HepG2 (cell line): Measurements from ENCODE around the gene IPO9. TPM values are rescaled to one million over a fixed set of nuclear protein-coding genes. Genes with fewer than 3 reads are reported as not detected.

Source experiments
- ATAC-seq: fragments of 200-7000 bp; cut with Tn5 transposase; 3 replicates; pipeline ENCODE4 v1.9.1; 2020; ENCODE audit warnings: mild to moderate bottlenecking, moderate library complexity
- BruUV-seq: library from RNA; stranded (reverse); fragments of 400-500 nt; replicated peaks from 2 replicates; lab custom pipeline; 2021; lab: Mats Ljungman, UMichigan
- CTCF ChIA-PET: fragments of 300-600 bp; formaldehyde crosslinking; extraction: SDS; loops from one replicate; lab custom pipeline; 2021; ENCODE audit warnings: low total read pairs, inconsistent platforms, low intra/inter-chr PET ratio; lab: Yijun Ruan, JAX
- POLR2A ChIA-PET: fragments of 350-600 bp; sonication (Branson Sonifier 250); formaldehyde crosslinking; loops from one replicate; lab custom pipeline; 2020; ENCODE audit warnings: antibody characterized with exemption, inconsistent platforms; lab: Yijun Ruan, JAX
- DNase-seq: peaks from one replicate; pipeline ENCODE4 v3.0.0-alpha.2; 2015; ENCODE audit warnings: low spot score
- FAIRE-seq: peaks from 3 replicates; lab custom pipeline; 2011; peaks lifted over from hg19 to GRCh38; lab: Jason Lieb, UNC
- H2AFZ ChIP-seq: one replicate; pipeline ENCODE4 v1.6.1; 2011; ENCODE audit warnings: low read length, inconsistent platforms
- H3K27ac ChIP-seq: fragments of 300-600 bp; 3 replicates; pipeline ENCODE4 v1.8.0; 2011; ENCODE audit warnings: mixed run types, mild to moderate bottlenecking, mixed read lengths, low read length, inconsistent platforms; ENCODE audit not compliant: insufficient read depth; ENCODE audit errors: extremely low read length
- H3K27me3 ChIP-seq, 2 experiments: fragments of 200-600 bp in 1 of 2; 2 replicates in 1 of 2; 3 replicates in 1 of 2; pipeline versions ENCODE4 v1.6.0 to v1.8.0; 2011; ENCODE audit warnings: low read length in 2 of 2, mild to moderate bottlenecking in 2 of 2, moderate library complexity in 2 of 2, inconsistent platforms in 1 of 2; ENCODE audit not compliant: insufficient read depth in 2 of 2, control insufficient read depth in 1 of 2
- H3K36me3 ChIP-seq, 2 experiments: fragments of 200-600 bp in 1 of 2; replicated peaks in 1 of 2; 2 replicates in 1 of 2; 3 replicates in 1 of 2; pipeline versions ENCODE4 v1.5.1 to v1.8.0; 2011; ENCODE audit warnings: low read length in 2 of 2, inconsistent platforms in 1 of 2; ENCODE audit not compliant: insufficient read depth in 2 of 2, control insufficient read depth in 1 of 2
- H3K4me1 ChIP-seq: 2 replicates; pipeline ENCODE4 v1.5.1; 2012; ENCODE audit warnings: low read length, inconsistent platforms; ENCODE audit not compliant: insufficient read depth
- H3K4me2 ChIP-seq: 2 replicates; pipeline ENCODE4 v1.6.0; 2011; ENCODE audit warnings: low read depth, low read length, inconsistent platforms
- H3K4me3 ChIP-seq, 3 experiments: fragments of 200-600 bp in 1 of 3; sonication (generic), shearing (Covaris generic) in 1 of 3; replicated peaks in 1 of 3; 2 replicates each; pipeline ENCODE4 v1.5.1; 2011 to 2016; ENCODE audit warnings: low read length in 3 of 3, inconsistent platforms in 2 of 3, low read depth in 2 of 3, mild to moderate bottlenecking in 2 of 3, control low read depth in 1 of 3, mixed read lengths in 1 of 3; ENCODE audit not compliant: insufficient read depth in 1 of 3
- H3K79me2 ChIP-seq: one replicate; pipeline ENCODE4 v1.6.1; 2011; ENCODE audit warnings: low read length, inconsistent platforms; ENCODE audit not compliant: insufficient read depth
- H3K9ac ChIP-seq: 2 replicates; pipeline ENCODE4 v1.6.0; 2011; ENCODE audit warnings: mild to moderate bottlenecking, low read depth, low read length, inconsistent platforms; ENCODE audit not compliant: insufficient read depth
- H3K9me3 ChIP-seq: 2 replicates; pipeline ENCODE4 v1.5.1; 2012; ENCODE audit warnings: mild to moderate bottlenecking, low read length
- H4K20me1 ChIP-seq: 2 replicates; pipeline ENCODE4 v1.6.0; 2011; ENCODE audit warnings: inconsistent platforms, mild to moderate bottlenecking, low read length, moderate library complexity; ENCODE audit not compliant: insufficient read depth
- ASH2L ChIP-seq: fragments of 300-600, 200-600 bp; sonication (generic); IDR thresholded peaks from 2 replicates; pipeline ENCODE4 v1.7.0; 2017; ENCODE audit warnings: low read depth, mild to moderate bottlenecking, moderate library complexity, mixed read lengths, low read length; ENCODE audit not compliant: insufficient read length
- DNMT3B ChIP-seq: conservative IDR thresholded peaks from 2 replicates; pipeline ENCODE4 v1.6.1; 2016; ENCODE audit warnings: missing biosample characterization, control low read depth
- PAWR ChIP-seq: sonication (generic); formaldehyde crosslinking; IDR thresholded peaks from 2 replicates; pipeline ENCODE4 v1.4.0; 2020; ENCODE audit warnings: missing genetic modification reagents, mild to moderate bottlenecking, borderline replicate concordance
- RELA ChIP-seq: sonication (generic); formaldehyde crosslinking; IDR thresholded peaks from 2 replicates; pipeline ENCODE4 v1.4.0; 2020; ENCODE audit warnings: missing genetic modification reagents
- U2AF1 ChIP-seq: fragments of 200-400 bp; formaldehyde crosslinking; optimal IDR thresholded peaks from 2 replicates; pipeline ENCODE3; 2017; ENCODE audit warnings: mild to moderate bottlenecking, low read depth, low read length
- ZFAT ChIP-seq: sonication (generic); formaldehyde crosslinking; conservative IDR thresholded peaks from 2 replicates; pipeline ENCODE4 v1.8.1; 2023; ENCODE audit warnings: missing genetic modification reagents, inconsistent platforms
- ZIK1 ChIP-seq: sonication (generic); formaldehyde crosslinking; IDR thresholded peaks from 2 replicates; pipeline ENCODE4 v1.5.0; 2020; ENCODE audit warnings: mild to moderate bottlenecking, low read depth, missing genetic modification reagents, borderline replicate concordance
- ZNF577 ChIP-seq: sonication (generic); formaldehyde crosslinking; IDR thresholded peaks from 2 replicates; pipeline ENCODE4 v1.4.0; 2020; ENCODE audit warnings: mild to moderate bottlenecking, low read depth, missing genetic modification reagents, borderline replicate concordance
- ZNF737 ChIP-seq: sonication (generic); formaldehyde crosslinking; IDR thresholded peaks from 2 replicates; pipeline ENCODE4 v1.5.0; 2020; ENCODE audit warnings: missing genetic modification reagents, mild to moderate bottlenecking, borderline replicate concordance
- ZNF891 ChIP-seq: sonication (generic); formaldehyde crosslinking; IDR thresholded peaks from 2 replicates; pipeline ENCODE4 v1.5.0; 2020; ENCODE audit warnings: mild to moderate bottlenecking, missing genetic modification reagents
- WGBS: methylation state at CpG from one replicate; pipeline ENCODE4 v1.1.6; 2017; ENCODE audit warnings: low lambda C conversion rate; 5-methylcytosine and 5-hydroxymethylcytosine counted together
- in situ Hi-C: cut with HindIII; loops from 2 replicates; pipeline ENCODE4 v1.10.0; 2017; ENCODE audit warnings: low pct_unique_long_range_greater_than_20kb; ENCODE audit not compliant: extremely low pct_ligation_motif_present
- intact Hi-C: fragments of 100-400 bp; cut with micrococcal nuclease; formaldehyde crosslinking; loops from one replicate; pipeline ENCODE4 v1.10.0; 2022; ENCODE audit not compliant: unreplicated experiment
- polyA plus RNA-seq, 8 experiments: library from polyadenylated mRNA; depleted of rRNA in 3 of 8; stranded (reverse) in 7 of 8; unstranded in 1 of 8; fragments of >200 nt; fragmentation: Illumina TruSeq in 4 of 8; extraction: Trizol in 4 of 8; gene quantifications; 2 replicates each; pipeline versions ENCODE4 v1.2.1 to v1.2.3, GENCODE V29; 2011 to 2016; ENCODE audit warnings: low read depth in 4 of 8, missing spikeins in 1 of 8, mixed read lengths in 1 of 8; ENCODE audit not compliant: insufficient read depth in 1 of 8
- total RNA-seq, 5 experiments: library from RNA; depleted of rRNA; stranded (reverse); fragments of >200 nt; fragmentation: Illumina TruSeq; extraction: Trizol; gene quantifications; 2 replicates each; pipeline ENCODE4 v1.2.3, GENCODE V29; 2016; ENCODE audit warnings: low read depth in 1 of 5
- TF ChIP-seq, protein P1 (sequence below): sonication (generic); formaldehyde crosslinking; IDR thresholded peaks from 2 replicates; pipeline ENCODE4 v1.8.0; 2023; ENCODE audit warnings: mild to moderate bottlenecking, missing genetic modification reagents

IPO9 gene
- total and polyA plus RNA-seq, 2 of the 13 experiments (the other 11 are each of a cell fraction or from before 2014, with no cell fraction given) = 31.0 to 34.8 TPM

DNA sequence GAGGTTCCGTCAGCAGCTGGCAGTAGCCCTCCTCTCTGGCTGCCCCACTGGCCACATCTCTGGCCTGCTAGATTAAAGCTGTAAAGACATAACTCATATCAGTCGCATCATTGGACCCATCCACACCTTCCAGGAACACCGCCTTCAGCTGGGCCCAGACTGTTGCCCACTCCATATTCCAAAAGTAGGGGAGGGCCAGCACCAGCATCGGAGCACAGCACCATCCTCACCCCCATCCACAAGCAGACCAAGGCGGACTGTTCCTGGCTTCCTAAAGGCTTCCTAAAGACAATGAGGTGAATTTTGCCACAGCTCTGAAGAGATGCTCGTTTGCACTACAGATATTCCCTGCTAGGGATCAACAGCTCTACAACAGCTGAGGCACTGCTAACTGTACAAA lies 63.3 kb downstream of the IPO9 start (continued):
- TF ChIP-seq ZNF891 (CRISPR knock-in tag) (no peak), ZNF737 (CRISPR knock-in tag) (no peak), ZIK1 (CRISPR knock-in tag) (no peak), ASH2L (no peak), DNMT3B (CRISPR knock-in tag) (no peak), PAWR (no peak)

DNA sequence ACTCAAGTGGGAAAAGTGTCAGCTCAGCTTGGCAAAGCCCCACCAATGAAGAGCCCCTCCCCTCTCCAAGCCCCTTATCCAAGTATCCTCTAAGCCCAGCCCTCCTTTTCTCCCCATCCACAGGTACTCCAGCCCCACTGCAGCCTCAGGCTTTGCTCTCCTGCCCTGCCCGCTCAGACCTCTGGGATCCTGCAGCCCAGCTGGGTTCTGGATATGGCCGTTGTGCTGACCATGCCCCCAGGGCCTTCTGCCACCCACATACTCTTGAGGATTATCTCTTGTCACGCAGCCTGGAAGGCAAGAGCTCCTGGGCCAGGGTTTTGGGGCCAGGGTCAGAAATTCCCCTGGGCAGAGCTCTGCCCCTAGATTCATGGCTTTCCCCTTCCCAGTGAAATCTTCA lies 64.5 kb downstream of the IPO9 start:
- Histone ChIP-seq H3K27ac (no peak overlapping the region), H3K9ac (no peak overlapping the region), H3K27me3 (peaks cover 4 to 21% of the 10 kb centered on the region in 2 experiments; a peak in 3 of 5 replicates), H2AFZ (no peak overlapping the region)
- intact Hi-C loops = loop anchor here (10.0 kb wide), 1 partner anchor 221 kb away; no protein-coding TSS in a partner anchor
- POLR2A ChIA-PET = interaction anchor here (1.2 kb wide), 1 partner anchor 117 kb away, joined by 3 read pairs; the partner anchor contains the start of gene ELF3
- FAIRE-seq = no peak
- TF ChIP-seq ZFAT (CRISPR knock-in tag) (no peak), ZNF577 (CRISPR knock-in tag) (no peak), RELA (CRISPR knock-in tag) (no peak), U2AF1 (no peak)
- TF ChIP-seq, protein P1, sequence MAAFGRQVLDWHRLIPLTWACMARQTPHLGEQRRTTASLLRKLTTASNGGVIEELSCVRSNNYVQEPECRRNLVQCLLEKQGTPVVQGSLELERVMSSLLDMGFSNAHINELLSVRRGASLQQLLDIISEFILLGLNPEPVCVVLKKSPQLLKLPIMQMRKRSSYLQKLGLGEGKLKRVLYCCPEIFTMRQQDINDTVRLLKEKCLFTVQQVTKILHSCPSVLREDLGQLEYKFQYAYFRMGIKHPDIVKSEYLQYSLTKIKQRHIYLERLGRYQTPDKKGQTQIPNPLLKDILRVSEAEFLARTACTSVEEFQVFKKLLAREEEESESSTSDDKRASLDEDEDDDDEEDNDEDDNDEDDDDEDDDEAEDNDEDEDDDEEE (CRISPR knock-in tag) = no peak
- TF ChIP-seq, all 625 proteins: peak for 0
- no peak overlapping the region for H3K4me2 ChIP-seq
- DNase-seq (no peak), ATAC-seq (no peak)
- CTCF ChIA-PET = no interaction called here
- no peaks in the 10 kb centered on the region for H3K79me2 ChIP-seq
- no peaks in the 10 kb centered on the region for H3K9me3 ChIP-seq
- WGBS = 9% methylated on average over 2 of the region's 3 CpGs
- no peak overlapping the region for H3K4me3 ChIP-seq
- no TSS peak for BruUV-seq
- H3K36me3 ChIP-seq = no peaks in the 10 kb centered on the region
- in situ Hi-C loops = loop anchor here (5.0 kb wide), 1 partner anchor 79 kb away; no protein-coding TSS in a partner anchor
- peaks cover 10% of the 10 kb centered on the region for H3K4me1 ChIP-seq
- no peaks in the 10 kb centered on the region for H4K20me1 ChIP-seq
